Neural progenitor cell (in vitro differentiated cells): Measurements from ENCODE around the gene RPL10. TPM values are rescaled to one million over a fixed set of nuclear protein-coding genes. Genes with fewer than 3 reads are reported as not detected.

Source experiments
- DNase-seq: peaks from one replicate; pipeline ENCODE4 v3.0.0-alpha.2; 2016; ENCODE audit warnings: low spot score
- H2AFZ ChIP-seq: fragments of 200-600 bp; sonication (generic); replicated peaks from 2 replicates; pipeline ENCODE4 v1.6.1; 2016; ENCODE audit warnings: antibody characterized with exemption
- H3F3A ChIP-seq: fragments of 200-600 bp; sonication (generic); 2 replicates; pipeline ENCODE4 v1.6.1; 2016; ENCODE audit warnings: antibody characterized with exemption, low read depth
- H3K27ac ChIP-seq: fragments of 200-600 bp; sonication (generic); 2 replicates; pipeline ENCODE4 v1.5.1; 2016; ENCODE audit warnings: mild to moderate bottlenecking
- H3K27me3 ChIP-seq: fragments of 200-600 bp; sonication (generic); 2 replicates; pipeline ENCODE4 v1.6.1; 2016; ENCODE audit warnings: mild to moderate bottlenecking, moderate library complexity
- H3K36me3 ChIP-seq: fragments of 200-600 bp; sonication (generic); 2 replicates; pipeline ENCODE4 v1.5.1; 2016
- H3K4me1 ChIP-seq: fragments of 200-600 bp; sonication (generic); 2 replicates; pipeline ENCODE4 v1.6.1; 2016; ENCODE audit warnings: mixed run types
- H3K4me2 ChIP-seq: fragments of 200-600 bp; sonication (generic); 2 replicates; pipeline ENCODE4 v1.6.1; 2016
- H3K4me3 ChIP-seq: fragments of 200-600 bp; sonication (generic); 2 replicates; pipeline ENCODE4 v1.5.1; 2016
- H3K79me2 ChIP-seq: fragments of 200-600 bp; sonication (generic); 2 replicates; pipeline ENCODE4 v1.6.1; 2016; ENCODE audit warnings: low read depth
- H3K9ac ChIP-seq: fragments of 200-600 bp; sonication (generic); 2 replicates; pipeline ENCODE4 v1.6.1; 2016
- H3K9me3 ChIP-seq: fragments of 200-600 bp; sonication (generic); 2 replicates; pipeline ENCODE4 v1.5.1; 2016; ENCODE audit warnings: low read depth
- H4K20me1 ChIP-seq: fragments of 200-600 bp; sonication (generic); 2 replicates; pipeline ENCODE4 v1.6.1; 2016; ENCODE audit warnings: low read depth
- H3K27ac Mint-ChIP-seq: 3 replicates; pipeline ENCODE4 v1.8.0; 2021; ENCODE audit warnings: mixed read lengths
- H3K27me3 Mint-ChIP-seq: 2 replicates; pipeline ENCODE4 v1.8.0; 2022; ENCODE audit warnings: low read depth, mild to moderate bottlenecking, inconsistent platforms, moderate library complexity, mixed read lengths; ENCODE audit not compliant: insufficient read depth
- H3K36me3 Mint-ChIP-seq: 3 replicates; pipeline ENCODE4 v1.8.0; 2021; ENCODE audit warnings: mixed read lengths
- H3K4me1 Mint-ChIP-seq: 3 replicates; pipeline ENCODE4 v1.8.0; 2021; ENCODE audit warnings: mixed read lengths
- H3K4me3 Mint-ChIP-seq: 3 replicates; pipeline ENCODE4 v1.8.0; 2021; ENCODE audit warnings: mild to moderate bottlenecking, moderate library complexity, mixed read lengths
- H3K9me3 Mint-ChIP-seq: 3 replicates; pipeline ENCODE4 v1.8.0; 2020; ENCODE audit warnings: mixed read lengths
- EZH2 ChIP-seq: fragments of 200-600 bp; sonication (generic); IDR thresholded peaks from 2 replicates; pipeline ENCODE4 v1.6.1; 2017; ENCODE audit warnings: antibody characterized with exemption, mild to moderate bottlenecking, moderate library complexity
- EZH2phosphoT487 ChIP-seq: fragments of 200-600 bp; sonication (generic); IDR thresholded peaks from 2 replicates; pipeline ENCODE4 v1.6.1; 2017; ENCODE audit warnings: antibody characterized with exemption
- total RNA-seq: library from RNA; depleted of rRNA; stranded (reverse); fragments of >200 nt; gene quantifications from 2 replicates; pipeline ENCODE4 v1.2.3, GENCODE V29; 2015; ENCODE audit warnings: low replicate concordance
- TF ChIP-seq, protein P1 (sequence below): fragments of 200-600 bp; sonication (generic); IDR thresholded peaks from 2 replicates; pipeline ENCODE4 v1.5.1; 2017; ENCODE audit warnings: antibody characterized with exemption, mild to moderate bottlenecking

The RPL10 gene
- total RNA-seq, 1 donor from 2014 or later, result 4,507 TPM

DNA sequence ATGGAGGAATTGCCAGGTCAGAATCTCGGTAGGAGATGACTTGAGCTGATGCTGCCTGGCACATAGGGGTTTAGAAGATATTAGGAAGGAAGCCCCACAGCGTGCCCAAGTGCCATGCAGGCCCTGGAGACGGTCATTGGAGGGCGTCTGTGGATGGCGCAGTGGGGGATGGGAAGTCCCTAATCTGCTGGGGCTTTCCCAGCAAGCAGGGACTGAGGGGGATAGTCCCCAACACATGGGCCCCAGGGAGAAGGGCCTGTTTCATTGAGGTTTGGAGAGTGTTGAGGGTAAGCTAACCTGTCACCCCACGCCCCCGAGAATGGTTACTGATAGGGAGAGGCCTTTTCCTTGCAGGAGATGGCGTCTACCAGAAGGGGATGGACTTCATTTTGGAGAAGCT lies 21.0 kb downstream of the RPL10 start:
- Histone ChIP-seq H3F3A (no peaks in the 10 kb centered on the region), H2AFZ (no peak overlapping the region), H3K4me3 (no peak overlapping the region), H3K9ac (no peak overlapping the region), H3K9me3 (no peaks in the 10 kb centered on the region), H4K20me1 (no peaks in the 10 kb centered on the region), H3K79me2 (no peaks in the 10 kb centered on the region), H3K27ac (no peak overlapping the region), H3K4me2 (no peak overlapping the region), H3K36me3 (no peaks in the 10 kb centered on the region), H3K27me3 (no peaks in the 10 kb centered on the region), H3K4me1 (no peaks in the 10 kb centered on the region)
- H3K4me3 Mint-ChIP-seq, result no peak overlapping the region
- no peak overlapping the region for H3K27ac Mint-ChIP-seq
- H3K4me1 Mint-ChIP-seq, result no peaks in the 10 kb centered on the region
- peaks cover 23% of the 10 kb centered on the region for H3K9me3 Mint-ChIP-seq
- peaks cover 15% of the 10 kb centered on the region for H3K27me3 Mint-ChIP-seq
- TF ChIP-seq EZH2phosphoT487 (no peak), EZH2 (no peak)
- TF ChIP-seq, protein P1, sequence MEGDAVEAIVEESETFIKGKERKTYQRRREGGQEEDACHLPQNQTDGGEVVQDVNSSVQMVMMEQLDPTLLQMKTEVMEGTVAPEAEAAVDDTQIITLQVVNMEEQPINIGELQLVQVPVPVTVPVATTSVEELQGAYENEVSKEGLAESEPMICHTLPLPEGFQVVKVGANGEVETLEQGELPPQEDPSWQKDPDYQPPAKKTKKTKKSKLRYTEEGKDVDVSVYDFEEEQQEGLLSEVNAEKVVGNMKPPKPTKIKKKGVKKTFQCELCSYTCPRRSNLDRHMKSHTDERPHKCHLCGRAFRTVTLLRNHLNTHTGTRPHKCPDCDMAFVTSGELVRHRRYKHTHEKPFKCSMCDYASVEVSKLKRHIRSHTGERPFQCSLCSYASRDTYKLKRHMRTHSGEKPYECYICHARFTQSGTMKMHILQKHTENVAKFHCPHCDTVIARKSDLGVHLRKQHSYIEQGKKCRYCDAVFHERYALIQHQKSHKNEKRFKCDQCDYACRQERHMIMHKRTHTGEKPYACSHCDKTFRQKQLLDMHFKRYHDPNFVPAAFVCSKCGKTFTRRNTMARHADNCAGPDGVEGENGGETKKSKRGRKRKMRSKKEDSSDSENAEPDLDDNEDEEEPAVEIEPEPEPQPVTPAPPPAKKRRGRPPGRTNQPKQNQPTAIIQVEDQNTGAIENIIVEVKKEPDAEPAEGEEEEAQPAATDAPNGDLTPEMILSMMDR, result no peak
- DNase-seq, result no peak
- peaks cover 4% of the 10 kb centered on the region for H3K36me3 Mint-ChIP-seq

DNA sequence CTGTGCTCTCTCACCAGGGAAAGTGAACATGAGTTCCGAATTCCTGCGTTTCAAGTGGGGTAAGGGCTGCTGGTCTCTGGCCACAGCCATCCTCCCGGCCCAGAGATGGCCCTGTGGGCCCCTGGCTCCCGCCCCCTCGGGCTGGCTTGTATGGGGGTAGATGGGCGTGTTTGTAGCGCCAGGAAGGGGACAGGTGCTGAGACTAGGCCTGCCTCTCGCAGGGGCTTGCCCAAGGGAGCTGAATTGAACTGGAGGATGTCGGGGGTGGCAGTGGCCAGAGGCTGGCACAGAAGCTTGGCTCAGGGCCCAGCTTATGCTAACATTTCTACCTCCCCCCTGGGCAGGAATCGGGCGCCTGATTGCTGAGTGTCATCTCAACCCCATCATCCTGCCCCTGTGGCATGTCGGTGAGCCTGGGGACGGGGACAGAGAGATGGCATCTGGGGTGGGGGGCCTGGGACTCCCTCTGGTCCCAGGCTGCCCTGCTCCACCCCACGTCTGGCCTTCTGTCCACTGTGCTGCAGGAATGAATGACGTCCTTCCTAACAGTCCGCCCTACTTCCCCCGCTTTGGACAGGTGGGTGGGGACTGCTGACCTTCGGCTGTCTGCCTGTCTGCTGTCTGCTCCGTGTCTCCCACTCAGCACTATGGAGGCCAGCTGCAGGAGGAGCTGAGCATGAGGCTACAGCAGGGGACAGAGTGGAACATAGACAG lies 21.7 kb downstream of the RPL10 start:
- DNase-seq, result no peak
- Mint-ChIP-seq H3K27me3 (peaks cover 15% of the 10 kb centered on the region), H3K4me1 (peaks cover 3% of the 10 kb centered on the region), H3K4me3 (no peak overlapping the region), H3K36me3 (peaks cover 4% of the 10 kb centered on the region), H3K9me3 (peaks cover 26% of the 10 kb centered on the region), H3K27ac (no peak overlapping the region)
- H3K4me2 ChIP-seq, result no peak overlapping the region
- H3F3A ChIP-seq, result no peaks in the 10 kb centered on the region
- no peak overlapping the region for H3K9ac ChIP-seq
- no peaks in the 10 kb centered on the region for H3K79me2 ChIP-seq
- no peak overlapping the region for H3K27ac ChIP-seq
- H3K9me3 ChIP-seq, result no peaks in the 10 kb centered on the region
- H3K36me3 ChIP-seq, result no peaks in the 10 kb centered on the region
- no peaks in the 10 kb centered on the region for H3K27me3 ChIP-seq
- H3K4me3 ChIP-seq, result no peak overlapping the region
- TF ChIP-seq, protein P1, result no peak
- TF ChIP-seq EZH2 (no peak), EZH2phosphoT487 (no peak)
- no peaks in the 10 kb centered on the region for H3K4me1 ChIP-seq
- no peaks in the 10 kb centered on the region for H4K20me1 ChIP-seq
- H2AFZ ChIP-seq, result no peak overlapping the region

DNA sequence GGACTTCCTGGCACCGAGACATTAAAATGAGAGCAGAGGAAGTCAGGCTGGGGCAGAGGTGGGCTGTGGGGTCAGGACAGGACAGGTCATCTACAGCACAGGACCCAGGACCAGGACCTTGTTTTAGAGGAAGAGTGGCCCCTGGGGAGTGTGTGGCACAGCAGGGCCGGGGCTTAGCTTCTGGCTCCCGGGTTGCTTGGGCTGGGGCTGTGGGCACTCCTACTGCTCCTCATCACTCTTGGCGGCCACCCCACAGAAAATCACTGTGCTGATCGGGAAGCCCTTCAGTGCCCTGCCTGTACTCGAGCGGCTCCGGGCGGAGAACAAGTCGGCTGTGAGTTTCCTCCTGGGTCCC lies 22.2 kb downstream of the RPL10 start:
- DNase-seq, result no peak
- Histone ChIP-seq H2AFZ (no peak overlapping the region), H3K27me3 (no peaks in the 10 kb centered on the region), H3K36me3 (no peaks in the 10 kb centered on the region), H3K9me3 (no peaks in the 10 kb centered on the region), H3F3A (no peaks in the 10 kb centered on the region), H3K27ac (no peak overlapping the region), H3K4me3 (no peak overlapping the region), H3K79me2 (no peaks in the 10 kb centered on the region), H3K9ac (no peak overlapping the region), H3K4me2 (no peak overlapping the region), H4K20me1 (no peaks in the 10 kb centered on the region), H3K4me1 (no peaks in the 10 kb centered on the region)
- peaks cover 13% of the 10 kb centered on the region for H3K27me3 Mint-ChIP-seq
- H3K9me3 Mint-ChIP-seq, result peaks cover 23% of the 10 kb centered on the region
- H3K27ac Mint-ChIP-seq, result no peak overlapping the region
- H3K4me3 Mint-ChIP-seq, result no peak overlapping the region
- peaks cover 3% of the 10 kb centered on the region for H3K4me1 Mint-ChIP-seq
- TF ChIP-seq, protein P1, result no peak
- peaks cover 2% of the 10 kb centered on the region for H3K36me3 Mint-ChIP-seq
